ENCODE results near the gene TRAF4.
"Not testable (repeated sequence)": the region's sequence is repeated elsewhere in the genome, so short reads cannot be mapped to it uniquely, and the experiment has no call there.

TRAF4 gene

DNA sequence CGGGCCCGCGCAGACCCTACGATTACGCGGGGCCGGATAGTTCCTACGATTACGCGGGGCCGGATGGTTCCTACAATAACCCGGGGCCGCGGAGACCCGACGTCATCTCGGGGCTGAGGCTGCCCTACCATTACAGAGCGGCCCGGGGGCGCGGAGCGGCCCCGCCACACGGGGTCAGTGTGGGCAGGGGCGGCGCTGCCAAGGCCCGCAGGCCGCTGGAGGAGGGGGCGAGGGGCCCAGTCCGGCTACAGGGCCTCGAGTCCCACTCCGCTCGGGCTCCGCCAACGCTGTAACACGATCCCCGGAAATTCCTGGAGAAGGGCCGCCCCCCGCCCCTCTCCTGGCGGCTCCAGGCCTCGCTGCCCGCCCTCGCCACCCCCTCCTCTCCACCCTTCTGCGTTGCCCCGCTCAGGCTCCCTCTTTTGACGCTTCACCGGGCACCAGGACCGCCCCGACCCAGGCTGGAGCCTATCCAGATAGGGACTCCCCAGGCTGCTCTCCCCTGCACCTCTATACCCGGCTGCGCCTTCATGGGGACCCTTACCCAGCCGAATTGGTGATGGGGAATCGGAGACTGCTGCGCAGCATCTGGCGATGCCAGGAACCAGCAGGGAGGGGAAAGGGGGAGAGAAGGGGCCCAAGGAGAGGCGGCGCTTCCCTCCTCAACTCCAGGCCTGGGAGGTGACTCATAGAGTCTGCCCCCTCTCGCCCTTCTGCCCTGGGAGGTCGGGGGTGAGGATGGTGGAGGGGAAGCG lies 26.1 kb upstream of the TRAF4 start, which contains the start of gene RAB34:
Gene RAB34, minus strand, starts transcription at position 291 of the 755 bp plus-strand sequence. CDS start 602 bp downstream, outside the sequence.
- peaks cover 51% of the 10 kb centered on the region for H3K36me3 ChIP-seq (ENCODE audit: insufficient read depth, low read length)
- H3K4me1 ChIP-seq (ENCODE audit: control insufficient read depth, insufficient read depth, low read length) = peaks cover 45% of the 10 kb centered on the region

DNA sequence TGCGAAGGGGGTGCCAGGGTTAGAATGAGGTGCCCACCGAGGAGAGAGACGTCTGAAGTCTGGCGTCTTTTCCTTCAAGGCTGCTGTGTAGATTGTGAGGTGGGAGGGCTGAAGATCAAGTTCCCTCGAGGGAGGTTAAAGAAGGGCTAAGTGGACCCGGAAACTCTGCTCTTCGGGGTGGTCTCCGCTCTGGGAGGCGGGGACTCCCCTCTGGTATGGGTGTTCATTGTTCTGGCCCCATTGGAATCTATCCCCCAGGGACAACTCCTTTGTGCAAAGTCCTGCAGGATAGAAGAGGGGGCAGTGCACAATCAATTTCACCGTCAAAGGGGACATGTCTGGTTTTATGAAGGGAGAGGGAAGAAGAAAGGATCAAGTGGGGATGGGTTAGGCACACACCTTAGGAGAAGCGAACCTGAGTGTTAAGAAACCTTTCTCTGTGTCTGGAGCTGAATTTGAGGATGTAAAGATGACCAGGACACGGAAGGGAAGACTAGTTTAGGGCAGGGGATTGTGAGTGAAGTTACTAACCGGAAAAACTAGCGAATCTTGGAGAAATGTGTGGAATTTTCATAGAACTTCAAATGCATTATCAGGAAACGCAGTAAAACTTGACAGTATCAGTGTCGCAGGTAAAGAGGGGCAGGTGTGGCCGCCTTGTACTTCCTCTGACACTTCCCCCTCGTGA lies 25.3 kb upstream of the TRAF4 start:
- H3K36me3 ChIP-seq (ENCODE audit: insufficient read depth, low read length) = peaks cover 55% of the 10 kb centered on the region
- peak overlapping the region; percentile 91 for H3K4me2 ChIP-seq (ENCODE audit: low read length)
- H3K4me3 ChIP-seq (ENCODE audit: low read length) = peak overlapping the region; percentile 84
- H3K27me3 ChIP-seq (ENCODE audit: control insufficient read depth, insufficient read depth, low read length) = no peaks in the 10 kb centered on the region
- H3K9me3 ChIP-seq (replicated peaks; ENCODE audit: low read length) = no peaks in the 10 kb centered on the region
- peaks cover 52% of the 10 kb centered on the region for H3K4me1 ChIP-seq (ENCODE audit: control insufficient read depth, insufficient read depth, low read length)
- peak overlapping the region; percentile 97 for H3K9ac ChIP-seq (ENCODE audit: low read depth, low read length)

More for the DNA sequence above, 26.1 kb upstream of the TRAF4 start, which contains the start of gene RAB34:
- Histone ChIP-seq H3K27me3 (ENCODE audit: control insufficient read depth, insufficient read depth, low read length) (no peaks in the 10 kb centered on the region), H3K9ac (ENCODE audit: low read depth, low read length) (peak within 1 kb of the TSS; percentile 97), H3K4me2 (ENCODE audit: low read length) (peak within 1 kb of the TSS; percentile 91), H3K9me3 (replicated peaks; ENCODE audit: low read length) (no peaks in the 10 kb centered on the region), H3K4me3 (ENCODE audit: low read length) (peak within 1 kb of the TSS; percentile 84)

GRCh38 chr17:28719021-28719433 lies 24.8 kb upstream of the TRAF4 start:
- Histone ChIP-seq H3K36me3 (ENCODE audit: insufficient read depth, low read length) (peaks cover 56% of the 10 kb centered on the region), H3K4me1 (ENCODE audit: control insufficient read depth, insufficient read depth, low read length) (peaks cover 54% of the 10 kb centered on the region), H3K9me3 (replicated peaks; ENCODE audit: low read length) (no peaks in the 10 kb centered on the region), H3K4me3 (ENCODE audit: low read length) (peak overlapping the region; percentile 95), H3K9ac (ENCODE audit: low read depth, low read length) (peak overlapping the region; percentile 97), H3K27me3 (ENCODE audit: control insufficient read depth, insufficient read depth, low read length) (no peaks in the 10 kb centered on the region), H3K4me2 (ENCODE audit: low read length) (peak overlapping the region; percentile 91)

DNA sequence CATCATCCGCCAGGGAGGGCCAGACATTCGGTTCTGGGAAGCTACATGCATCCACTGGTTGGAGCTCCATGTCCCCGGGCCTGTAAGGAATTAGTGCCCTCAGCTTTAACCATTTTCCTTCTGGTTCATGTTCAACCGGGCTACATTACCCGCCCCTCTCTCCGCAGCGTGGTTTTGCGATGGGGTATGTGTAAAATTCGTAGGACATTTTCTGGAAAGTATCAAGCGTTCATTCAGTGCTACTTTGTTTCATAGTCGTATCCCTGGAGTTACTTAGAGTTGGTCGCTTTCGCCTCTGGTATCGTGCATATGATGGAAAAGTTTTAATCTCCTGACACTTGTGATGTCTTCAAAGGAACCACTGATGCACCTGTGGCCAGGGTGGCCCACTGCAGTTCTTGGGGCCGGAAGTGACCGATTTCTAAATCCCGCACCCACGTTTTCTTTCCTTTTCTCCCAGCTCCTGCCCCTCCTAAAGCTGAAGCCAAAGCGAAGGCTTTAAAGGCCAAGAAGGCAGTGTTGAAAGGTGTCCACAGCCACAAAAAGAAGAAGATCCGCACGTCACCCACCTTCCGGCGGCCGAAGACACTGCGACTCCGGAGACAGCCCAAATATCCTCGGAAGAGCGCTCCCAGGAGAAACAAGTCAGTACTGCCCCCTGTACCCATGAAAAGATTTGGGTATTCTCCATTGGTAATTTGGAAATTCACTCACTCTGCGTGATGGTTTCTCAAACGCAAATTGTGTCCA lies 23.4 kb upstream of the TRAF4 start:
- peaks cover 68% of the 10 kb centered on the region for H3K4me1 ChIP-seq (ENCODE audit: control insufficient read depth, insufficient read depth, low read length)
- no peaks in the 10 kb centered on the region for H3K9me3 ChIP-seq (replicated peaks; ENCODE audit: low read length)
- H3K4me2 ChIP-seq (ENCODE audit: low read length) = peak overlapping the region; percentile 91
- H3K9ac ChIP-seq (ENCODE audit: low read depth, low read length) = peak overlapping the region; percentile 97
- peak overlapping the region; percentile 95 for H3K4me3 ChIP-seq (ENCODE audit: low read length)
- peaks cover 54% of the 10 kb centered on the region for H3K36me3 ChIP-seq (ENCODE audit: insufficient read depth, low read length)
- H3K27me3 ChIP-seq (ENCODE audit: control insufficient read depth, insufficient read depth, low read length) = no peaks in the 10 kb centered on the region

GRCh38 chr17:28720997-28721329 lies 22.8 kb upstream of the TRAF4 start:
- peak overlapping the region; percentile 91 for H3K4me2 ChIP-seq (ENCODE audit: low read length)
- H3K36me3 ChIP-seq (ENCODE audit: insufficient read depth, low read length) = peaks cover 48% of the 10 kb centered on the region
- peak overlapping the region; percentile 97 for H3K9ac ChIP-seq (ENCODE audit: low read depth, low read length)
- peak overlapping the region; percentile 95 for H3K4me3 ChIP-seq (ENCODE audit: low read length)
- not testable (repeated sequence) for H3K27me3 ChIP-seq (ENCODE audit: control insufficient read depth, insufficient read depth, low read length); H3K9me3 ChIP-seq (replicated peaks; ENCODE audit: low read length)
- peaks cover 67% of the 10 kb centered on the region for H3K4me1 ChIP-seq (ENCODE audit: control insufficient read depth, insufficient read depth, low read length)

- Histone ChIP-seq H3K4me2 (ENCODE audit: low read length) (peak overlapping the region; percentile 91), H3K27me3 (ENCODE audit: control insufficient read depth, insufficient read depth, low read length) (no peaks in the 10 kb centered on the region), H3K9me3 (replicated peaks; ENCODE audit: low read length) (no peaks in the 10 kb centered on the region), H3K4me1 (ENCODE audit: control insufficient read depth, insufficient read depth, low read length) (peaks cover 64% of the 10 kb centered on the region), H3K4me3 (ENCODE audit: low read length) (no peak overlapping the region), H3K9ac (ENCODE audit: low read depth, low read length) (peak overlapping the region; percentile 23), H3K36me3 (ENCODE audit: insufficient read depth, low read length) (peaks cover 44% of the 10 kb centered on the region)
Measured at GRCh38 chr17:28722417-28723158, 21.2 kb upstream of the TRAF4 start.

- H3K36me3 ChIP-seq (ENCODE audit: insufficient read depth, low read length) = peaks cover 44% of the 10 kb centered on the region
Measured at GRCh38 chr17:28723159-28723835, 20.5 kb upstream of the TRAF4 start.

GRCh38 chr17:28723836-28724499 lies 19.8 kb upstream of the TRAF4 start:
- not testable (repeated sequence) for H3K9me3 ChIP-seq (replicated peaks; ENCODE audit: low read length); H3K4me3 ChIP-seq (ENCODE audit: low read length)
- peaks cover 53% of the 10 kb centered on the region for H3K4me1 ChIP-seq (ENCODE audit: control insufficient read depth, insufficient read depth, low read length)

More at GRCh38 chr17:28723159-28723835, 20.5 kb upstream of the TRAF4 start:
- H3K9me3 ChIP-seq (replicated peaks; ENCODE audit: low read length) = no peaks in the 10 kb centered on the region
- H3K4me3 ChIP-seq (ENCODE audit: low read length) = no peak overlapping the region
- peak overlapping the region; percentile 91 for H3K4me2 ChIP-seq (ENCODE audit: low read length)
- no peaks in the 10 kb centered on the region for H3K27me3 ChIP-seq (ENCODE audit: control insufficient read depth, insufficient read depth, low read length)
- H3K4me1 ChIP-seq (ENCODE audit: control insufficient read depth, insufficient read depth, low read length) = peaks cover 59% of the 10 kb centered on the region
- peak overlapping the region; percentile 23 for H3K9ac ChIP-seq (ENCODE audit: low read depth, low read length)

GRCh38 chr17:28724500-28725165 lies 19.2 kb upstream of the TRAF4 start:
- Histone ChIP-seq H3K4me2 (ENCODE audit: low read length) (peak overlapping the region; percentile 99), H3K9ac (ENCODE audit: low read depth, low read length) (peak overlapping the region; percentile 80), H3K36me3 (ENCODE audit: insufficient read depth, low read length) (peaks cover 44% of the 10 kb centered on the region), H3K4me3 (ENCODE audit: low read length) (peak overlapping the region; percentile 74), H3K9me3 (replicated peaks; ENCODE audit: low read length) (no peaks in the 10 kb centered on the region), H3K27me3 (ENCODE audit: control insufficient read depth, insufficient read depth, low read length) (no peaks in the 10 kb centered on the region), H3K4me1 (ENCODE audit: control insufficient read depth, insufficient read depth, low read length) (peaks cover 52% of the 10 kb centered on the region)

More at GRCh38 chr17:28723836-28724499, 19.8 kb upstream of the TRAF4 start:
- Histone ChIP-seq H3K4me2 (ENCODE audit: low read length) (peak overlapping the region; percentile 99), H3K36me3 (ENCODE audit: insufficient read depth, low read length) (peaks cover 44% of the 10 kb centered on the region), H3K9ac (ENCODE audit: low read depth, low read length) (peak overlapping the region; percentile 32)
- not testable (repeated sequence) for H3K27me3 ChIP-seq (ENCODE audit: control insufficient read depth, insufficient read depth, low read length)
